ENCODE results near the gene UQCC2.

GRCh38 chr6:33732385-33732784 lies 20.9 kb upstream of the UQCC2 start:
- TF ChIP-seq POLR2A (IDR thresholded peaks at IDR 0.05) (no peak), CTCF (IDR thresholded peaks at IDR 0.05) (no peak)
